ENCODE results near the gene RPP21. TPM values are rescaled to one million over a fixed set of nuclear protein-coding genes. Genes with fewer than 3 reads are reported as not detected.

RPP21 gene
- total and polyA plus RNA-seq, 2 donors (not counting 1 experiment from before 2014, with no cell fraction given): 48.1 to 114 TPM

GRCh38 chr6:30348957-30349356, 4.0 kb downstream of the RPP21 start:
- Histone ChIP-seq H3K79me2 (ENCODE audit: control insufficient read depth, insufficient read depth, low read length) (peaks cover 8% of the 10 kb centered on the region), H3K4me3 (ENCODE audit: control extremely low read depth in 1 of 5, extremely low read depth in 1 of 5, insufficient read depth in 1 of 5, low read depth in 2 of 5, low read length in 4 of 5) (no peak overlapping the region), H2AFZ (ENCODE audit: insufficient read depth, low read depth, low read length, poor library complexity, severe bottlenecking) (no peak overlapping the region), H3K27me3 (replicated peaks in 1 of 4; ENCODE audit: control extremely low read depth in 1 of 4, control insufficient read depth in 3 of 4, insufficient read depth in 4 of 4, low read length in 3 of 4) (no peaks in the 10 kb centered on the region), H3K9me3 (ENCODE audit: control extremely low read depth in 1 of 3, control insufficient read depth in 2 of 3, insufficient read depth in 1 of 3, low read length in 2 of 3) (no peaks in the 10 kb centered on the region), H3K27ac (ENCODE audit: low read length in 2 of 2) (no peak overlapping the region), H3K4me1 (ENCODE audit: control insufficient read depth in 2 of 2, insufficient read depth in 2 of 2, low read length in 2 of 2) (peaks cover 30 to 34% of the 10 kb centered on the region in 2 donors), H3K4me2 (replicated peaks; ENCODE audit: low read depth, low read length, poor library complexity, severe bottlenecking) (peak overlapping the region; percentile 34), H4K20me1 (ENCODE audit: control insufficient read depth, insufficient read depth, low read length, poor library complexity, severe bottlenecking) (no peaks in the 10 kb centered on the region), H3K9ac (ENCODE audit: low read length) (no peak overlapping the region), H3K36me3 (replicated peaks in 1 of 2; ENCODE audit: control extremely low read depth in 1 of 2, control insufficient read depth in 1 of 2, extremely low read depth in 1 of 2, insufficient read depth in 2 of 2, low read length in 1 of 2) (peaks cover 0 to 11% of the 10 kb centered on the region in 2 experiments)
- ChIA-PET CTCF (no interaction called here), POLR2A (no interaction called here)
- DNase-seq: no peak
- H3K27ac Mint-ChIP-seq: peak overlapping the region; percentile 76
- 90% methylated on average over 2 of the region's 3 CpGs for WGBS (ENCODE audit: insufficient coverage)
- TF ChIP-seq CTCF (IDR thresholded peaks at IDR 0.05): no peak
- TF ChIP-seq EZH2 (IDR thresholded peaks at IDR 0.05; ENCODE audit: borderline replicate concordance, insufficient read depth, low read depth, low read length, poor library complexity, severe bottlenecking): no peak
- H3K4me1 Mint-ChIP-seq: peaks cover 51% of the 10 kb centered on the region
- ATAC-seq (ENCODE audit: low read depth): no peak
- peak overlapping the region; percentile 73 for H3K4me3 Mint-ChIP-seq
- H3K27me3 Mint-ChIP-seq: peaks cover 3% of the 10 kb centered on the region
- H3K9me3 Mint-ChIP-seq (ENCODE audit: insufficient read depth): no peaks in the 10 kb centered on the region
- intact Hi-C loops (cut with micrococcal nuclease): no loop called here

DNA sequence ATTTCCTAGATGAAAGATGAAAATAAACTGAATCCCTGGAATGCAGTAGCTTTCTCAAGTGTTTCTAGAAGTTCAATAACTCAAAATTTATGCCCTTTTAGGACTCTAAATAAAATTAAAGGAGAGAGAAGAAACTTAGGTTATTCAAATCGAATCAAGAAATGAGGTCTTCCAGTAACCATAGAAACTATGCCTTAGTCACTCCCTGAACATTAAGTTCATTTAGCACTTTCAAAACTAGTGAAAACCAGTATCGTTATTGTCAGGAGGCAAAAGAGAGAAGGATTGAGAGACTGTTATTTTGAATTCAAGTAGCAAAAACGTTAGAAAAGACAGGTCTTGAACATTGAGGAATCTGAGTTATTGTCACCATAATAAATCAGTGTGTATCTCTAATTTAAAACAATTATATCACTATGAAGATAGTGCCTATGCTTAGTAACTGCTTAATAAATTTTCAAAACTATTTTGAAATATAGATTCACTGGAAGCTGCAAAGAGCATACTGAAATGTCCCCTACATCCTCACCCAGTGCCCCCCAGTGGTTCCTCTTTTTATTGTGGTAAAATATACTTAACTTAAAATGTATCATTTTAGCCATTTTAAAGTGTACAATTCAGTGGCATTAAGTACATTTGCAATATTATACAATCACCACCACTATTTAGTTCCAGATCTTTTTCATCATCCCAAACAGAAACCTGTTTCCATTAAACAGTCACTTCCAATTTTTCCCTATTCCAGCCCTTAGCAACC, 4.6 kb downstream of the RPP21 start:
- TF ChIP-seq CTCF (IDR thresholded peaks at IDR 0.05): peak; percentile 27
- TF ChIP-seq EZH2 (IDR thresholded peaks at IDR 0.05; ENCODE audit: borderline replicate concordance, insufficient read depth, low read depth, low read length, poor library complexity, severe bottlenecking): no peak
- peak overlapping the region; percentile 34 for H3K4me2 ChIP-seq (replicated peaks; ENCODE audit: low read depth, low read length, poor library complexity, severe bottlenecking)
- intact Hi-C loops (cut with micrococcal nuclease): no loop called here
- peaks cover 0 to 11% of the 10 kb centered on the region in 2 experiments for H3K36me3 ChIP-seq (replicated peaks in 1 of 2; ENCODE audit: control extremely low read depth in 1 of 2, control insufficient read depth in 1 of 2, extremely low read depth in 1 of 2, insufficient read depth in 2 of 2, low read length in 1 of 2)
- no peaks in the 10 kb centered on the region for H3K9me3 Mint-ChIP-seq (ENCODE audit: insufficient read depth)
- ChIA-PET POLR2A (no interaction called here), CTCF (interaction anchor here (0.6 kb wide), 1 partner anchor 130 kb away, joined by 3 read pairs; no protein-coding TSS in a partner anchor)
- H3K4me3 Mint-ChIP-seq: no peak overlapping the region
- H3K27ac ChIP-seq (ENCODE audit: low read length in 2 of 2): no peak overlapping the region
- H2AFZ ChIP-seq (ENCODE audit: insufficient read depth, low read depth, low read length, poor library complexity, severe bottlenecking): no peak overlapping the region
- WGBS (ENCODE audit: insufficient coverage): no CpG with 5 or more reads among the region's 3 CpGs
- peaks cover 0 to under 1% (median 0%) of the 10 kb centered on the region in 4 experiments for H3K27me3 ChIP-seq (replicated peaks in 1 of 4; ENCODE audit: control extremely low read depth in 1 of 4, control insufficient read depth in 3 of 4, insufficient read depth in 4 of 4, low read length in 3 of 4)
- no peak overlapping the region for H3K9ac ChIP-seq (ENCODE audit: low read length)
- no peak overlapping the region for H3K27ac Mint-ChIP-seq
- ATAC-seq (ENCODE audit: low read depth): no peak
- H3K4me1 ChIP-seq (ENCODE audit: control insufficient read depth in 2 of 2, insufficient read depth in 2 of 2, low read length in 2 of 2): peaks cover 30 to 32% of the 10 kb centered on the region in 2 donors
- no peak overlapping the region for H3K4me3 ChIP-seq (ENCODE audit: control extremely low read depth in 1 of 5, extremely low read depth in 1 of 5, insufficient read depth in 1 of 5, low read depth in 2 of 5, low read length in 4 of 5)
- no peak for DNase-seq
- H3K27me3 Mint-ChIP-seq: peaks cover 5% of the 10 kb centered on the region
- H4K20me1 ChIP-seq (ENCODE audit: control insufficient read depth, insufficient read depth, low read length, poor library complexity, severe bottlenecking): no peaks in the 10 kb centered on the region
- H3K4me1 Mint-ChIP-seq: peaks cover 49% of the 10 kb centered on the region
- no peaks in the 10 kb centered on the region for H3K9me3 ChIP-seq (ENCODE audit: control extremely low read depth in 1 of 3, control insufficient read depth in 2 of 3, insufficient read depth in 1 of 3, low read length in 2 of 3)
- peaks cover 8% of the 10 kb centered on the region for H3K79me2 ChIP-seq (ENCODE audit: control insufficient read depth, insufficient read depth, low read length)
